LNCaP clone FGC (cell line): ENCODE results near the gene HIPK4.
"Not testable (repeated sequence)": the region's sequence is repeated elsewhere in the genome, so short reads cannot be mapped to it uniquely, and the experiment has no call there.

Experiments used
- DNase-seq: peaks from one replicate; pipeline ENCODE4 v3.0.0-alpha.2; 2011; ENCODE audit warnings: low read depth
- H3K4me3 ChIP-seq: 2 replicates; pipeline ENCODE4 v1.5.1; 2011; ENCODE audit warnings: mild to moderate bottlenecking, low read depth, low read length, control low read depth
- TF ChIP-seq, protein P1 (sequence below): IDR thresholded peaks from 2 replicates; pipeline ENCODE4 v1.5.1; 2012; ENCODE audit warnings: mild to moderate bottlenecking; ENCODE audit not compliant: control insufficient read depth, insufficient read depth; ENCODE audit errors: extremely low read depth

HIPK4 gene, protein sequence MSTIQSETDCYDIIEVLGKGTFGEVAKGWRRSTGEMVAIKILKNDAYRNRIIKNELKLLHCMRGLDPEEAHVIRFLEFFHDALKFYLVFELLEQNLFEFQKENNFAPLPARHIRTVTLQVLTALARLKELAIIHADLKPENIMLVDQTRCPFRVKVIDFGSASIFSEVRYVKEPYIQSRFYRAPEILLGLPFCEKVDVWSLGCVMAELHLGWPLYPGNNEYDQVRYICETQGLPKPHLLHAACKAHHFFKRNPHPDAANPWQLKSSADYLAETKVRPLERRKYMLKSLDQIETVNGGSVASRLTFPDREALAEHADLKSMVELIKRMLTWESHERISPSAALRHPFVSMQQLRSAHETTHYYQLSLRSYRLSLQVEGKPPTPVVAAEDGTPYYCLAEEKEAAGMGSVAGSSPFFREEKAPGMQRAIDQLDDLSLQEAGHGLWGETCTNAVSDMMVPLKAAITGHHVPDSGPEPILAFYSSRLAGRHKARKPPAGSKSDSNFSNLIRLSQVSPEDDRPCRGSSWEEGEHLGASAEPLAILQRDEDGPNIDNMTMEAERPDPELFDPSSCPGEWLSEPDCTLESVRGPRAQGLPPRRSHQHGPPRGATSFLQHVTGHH

GRCh38 chr19:40390084-40390742 lies at the start of gene HIPK4:
Gene HIPK4 (minus strand): TSS chr19:40390181. CDS start chr19:40389902, 279 bp downstream.
- TF ChIP-seq, protein P1, sequence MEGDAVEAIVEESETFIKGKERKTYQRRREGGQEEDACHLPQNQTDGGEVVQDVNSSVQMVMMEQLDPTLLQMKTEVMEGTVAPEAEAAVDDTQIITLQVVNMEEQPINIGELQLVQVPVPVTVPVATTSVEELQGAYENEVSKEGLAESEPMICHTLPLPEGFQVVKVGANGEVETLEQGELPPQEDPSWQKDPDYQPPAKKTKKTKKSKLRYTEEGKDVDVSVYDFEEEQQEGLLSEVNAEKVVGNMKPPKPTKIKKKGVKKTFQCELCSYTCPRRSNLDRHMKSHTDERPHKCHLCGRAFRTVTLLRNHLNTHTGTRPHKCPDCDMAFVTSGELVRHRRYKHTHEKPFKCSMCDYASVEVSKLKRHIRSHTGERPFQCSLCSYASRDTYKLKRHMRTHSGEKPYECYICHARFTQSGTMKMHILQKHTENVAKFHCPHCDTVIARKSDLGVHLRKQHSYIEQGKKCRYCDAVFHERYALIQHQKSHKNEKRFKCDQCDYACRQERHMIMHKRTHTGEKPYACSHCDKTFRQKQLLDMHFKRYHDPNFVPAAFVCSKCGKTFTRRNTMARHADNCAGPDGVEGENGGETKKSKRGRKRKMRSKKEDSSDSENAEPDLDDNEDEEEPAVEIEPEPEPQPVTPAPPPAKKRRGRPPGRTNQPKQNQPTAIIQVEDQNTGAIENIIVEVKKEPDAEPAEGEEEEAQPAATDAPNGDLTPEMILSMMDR = no peak
- H3K4me3 ChIP-seq = no peak within 1 kb of the TSS
- DNase-seq = no peak

DNA sequence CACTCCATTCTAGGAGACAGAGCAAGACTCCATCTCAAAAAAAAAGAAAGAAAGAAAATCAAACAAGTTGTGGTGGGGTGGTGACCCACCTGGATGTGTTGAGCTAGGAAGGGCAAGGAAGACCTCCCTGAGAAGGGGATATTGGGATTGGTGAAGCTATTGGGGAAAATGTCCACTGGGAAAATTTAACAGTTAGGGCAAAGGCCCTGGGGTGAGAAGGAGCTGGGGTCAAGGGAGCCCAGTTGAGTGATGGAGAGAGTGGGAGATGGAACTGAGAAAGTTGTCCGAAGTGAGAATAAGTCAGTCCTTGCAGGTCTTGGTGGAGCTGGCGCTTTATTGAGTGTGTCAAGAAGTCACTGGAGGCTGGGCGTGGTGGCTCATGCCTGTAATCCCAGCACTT lies 48.3 kb upstream of the HIPK4 start:
- no peak overlapping the region for H3K4me3 ChIP-seq
- DNase-seq = no peak
- TF ChIP-seq, protein P1 = no peak

GRCh38 chr19:40433391-40434216 lies 43.6 kb upstream of the HIPK4 start:
- TF ChIP-seq, protein P1 = no peak
- H3K4me3 ChIP-seq = peak overlapping the region; percentile 43
- DNase-seq = peak; percentile 49

DNA sequence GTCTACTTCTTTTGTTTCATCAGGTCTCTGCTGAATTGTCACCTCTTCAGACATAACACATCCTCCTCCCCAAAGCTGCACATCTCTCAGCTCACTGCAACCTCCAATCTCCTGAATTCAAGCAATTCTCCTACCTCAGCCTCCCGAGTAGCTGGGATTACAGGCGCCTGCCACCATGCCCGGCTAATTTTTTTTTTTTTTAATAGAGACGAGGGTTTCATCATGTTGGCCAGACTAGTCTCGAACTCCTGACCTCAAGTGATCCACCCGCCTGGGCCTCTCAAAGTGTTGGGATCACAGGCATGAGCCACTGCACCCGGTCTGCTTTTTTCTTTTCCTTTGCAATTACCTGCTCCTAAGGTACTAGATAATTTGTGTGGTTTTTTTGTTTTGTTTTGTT lies 42.8 kb upstream of the HIPK4 start:
- not testable (repeated sequence) for H3K4me3 ChIP-seq, DNase-seq

GRCh38 chr19:40431698-40432097 lies 41.7 kb upstream of the HIPK4 start:
- H3K4me3 ChIP-seq = no peak overlapping the region
- DNase-seq = no peak
- TF ChIP-seq, protein P1 = no peak

- H3K4me3 ChIP-seq, DNase-seq: not testable (repeated sequence)
These were observed 40.3 kb upstream of the HIPK4 start for GRCh38 chr19:40430242-40430641.

- not testable (repeated sequence) for H3K4me3 ChIP-seq, DNase-seq
These were observed 38.2 kb upstream of the HIPK4 start for GRCh38 chr19:40428197-40428596.

GRCh38 chr19:40425450-40426287 lies 35.7 kb upstream of the HIPK4 start, which contains the start of gene SERTAD1:
Gene SERTAD1 (minus strand): TSS chr19:40425992. CDS start chr19:40423546, 2,446 bp downstream.
- DNase-seq = peak; percentile 96
- TF ChIP-seq, protein P1 = peak; percentile 54
- peak within 1 kb of the TSS; percentile 84 for H3K4me3 ChIP-seq
